CD4-positive, alpha-beta T cell treated with Interleukin-6 at 100 ng/mL for 8 hours (primary cell): ENCODE results near the gene LCAT.
"Not testable (repeated sequence)": the region's sequence is repeated elsewhere in the genome, so short reads cannot be mapped to it uniquely, and the experiment has no call there.

ENCODE experiments used
- DNase-seq: peaks from one replicate; pipeline ENCODE4 v3.0.0-alpha.2; 2020; ENCODE audit warnings: mixed read lengths, low spot score

Gene LCAT

DNA sequence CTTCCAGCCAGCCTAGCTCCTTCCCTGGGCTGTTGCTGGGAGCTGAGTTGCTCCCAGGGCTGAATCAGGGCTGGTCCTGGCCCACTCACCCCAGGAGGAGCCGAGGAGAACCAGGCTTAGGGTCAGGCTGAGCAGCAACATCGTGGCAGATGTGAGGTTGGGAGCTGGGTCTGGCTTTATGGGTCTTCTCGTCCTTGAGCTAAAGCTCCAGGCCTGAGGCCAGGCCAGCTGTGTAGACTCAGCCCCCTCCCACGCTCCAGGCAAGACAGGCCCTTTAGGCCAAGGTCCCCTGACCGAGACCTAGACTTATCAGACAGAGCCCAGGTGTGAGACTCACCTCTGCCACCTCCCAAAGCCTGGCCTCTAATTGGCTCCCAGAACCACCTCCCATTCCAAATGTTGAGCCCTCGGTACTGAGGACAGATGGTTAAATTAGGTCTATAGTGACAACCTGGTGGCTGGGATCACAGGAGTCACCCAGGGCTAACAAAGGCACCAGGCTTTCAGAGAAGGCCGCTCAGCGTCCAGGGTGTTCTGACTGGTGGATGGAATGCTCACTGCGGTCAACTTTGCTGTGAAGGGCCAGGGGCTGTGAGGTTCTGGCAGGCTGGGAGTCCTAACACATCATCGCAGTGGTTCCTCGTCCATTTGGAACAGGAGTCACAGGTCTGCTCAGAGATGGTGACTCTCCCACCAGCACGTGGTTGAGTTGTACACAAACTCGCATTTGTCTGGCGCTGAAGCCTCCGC is 12.0 kb downstream of the LCAT start, which contains the start of gene CTRL:
Gene CTRL, minus strand, starts transcription at position 151 of the 750 bp plus-strand sequence. Its CDS starts 10 bp downstream, at position 141.
- no peak for DNase-seq

DNA sequence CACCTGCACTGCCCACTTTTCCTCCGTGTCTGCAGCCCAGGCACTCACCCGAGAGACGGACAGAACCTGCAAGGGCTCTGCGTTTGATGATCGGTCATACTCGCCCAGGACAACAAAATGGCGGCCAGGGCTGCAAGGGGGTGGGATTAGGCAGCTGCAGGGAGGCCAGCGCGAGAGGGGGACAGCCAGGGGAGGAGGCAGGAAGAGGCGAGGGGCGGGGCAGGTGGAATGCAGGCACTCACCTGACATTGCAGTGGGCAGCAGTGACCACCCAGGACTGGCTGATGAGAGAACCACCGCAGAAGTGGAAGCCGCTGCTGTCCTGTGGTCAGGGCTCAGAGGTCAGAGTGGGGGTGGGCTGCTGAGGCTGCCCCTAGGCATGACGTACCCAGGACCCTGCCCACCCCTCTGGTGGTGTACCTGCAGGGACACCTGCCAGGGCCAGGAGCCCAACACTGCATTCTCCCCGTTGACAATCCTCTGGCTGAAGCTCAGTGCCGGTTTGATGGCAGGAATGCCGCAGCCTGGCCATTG is 13.2 kb downstream of the LCAT start:
- no peak for DNase-seq

DNA sequence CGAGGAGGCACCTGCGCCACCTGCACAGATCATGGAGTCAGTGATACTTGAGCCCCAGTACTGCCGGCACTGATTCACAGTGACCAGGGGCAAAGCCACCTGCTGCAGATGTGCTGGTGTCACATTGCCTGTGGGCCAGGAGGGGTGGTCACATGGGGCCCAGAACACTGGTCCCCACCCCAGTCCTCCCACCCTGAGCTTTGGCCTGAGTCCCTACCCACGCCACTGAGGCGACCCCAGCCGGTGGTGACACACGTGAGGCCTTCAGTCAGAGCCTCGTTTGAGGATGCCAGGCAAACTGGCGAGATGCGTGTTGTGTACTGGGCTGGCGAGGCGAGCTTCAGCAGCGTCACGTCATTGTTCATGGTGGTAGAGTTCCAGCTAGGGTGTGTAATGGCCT is 13.7 kb downstream of the LCAT start:
- DNase-seq: no peak

DNA sequence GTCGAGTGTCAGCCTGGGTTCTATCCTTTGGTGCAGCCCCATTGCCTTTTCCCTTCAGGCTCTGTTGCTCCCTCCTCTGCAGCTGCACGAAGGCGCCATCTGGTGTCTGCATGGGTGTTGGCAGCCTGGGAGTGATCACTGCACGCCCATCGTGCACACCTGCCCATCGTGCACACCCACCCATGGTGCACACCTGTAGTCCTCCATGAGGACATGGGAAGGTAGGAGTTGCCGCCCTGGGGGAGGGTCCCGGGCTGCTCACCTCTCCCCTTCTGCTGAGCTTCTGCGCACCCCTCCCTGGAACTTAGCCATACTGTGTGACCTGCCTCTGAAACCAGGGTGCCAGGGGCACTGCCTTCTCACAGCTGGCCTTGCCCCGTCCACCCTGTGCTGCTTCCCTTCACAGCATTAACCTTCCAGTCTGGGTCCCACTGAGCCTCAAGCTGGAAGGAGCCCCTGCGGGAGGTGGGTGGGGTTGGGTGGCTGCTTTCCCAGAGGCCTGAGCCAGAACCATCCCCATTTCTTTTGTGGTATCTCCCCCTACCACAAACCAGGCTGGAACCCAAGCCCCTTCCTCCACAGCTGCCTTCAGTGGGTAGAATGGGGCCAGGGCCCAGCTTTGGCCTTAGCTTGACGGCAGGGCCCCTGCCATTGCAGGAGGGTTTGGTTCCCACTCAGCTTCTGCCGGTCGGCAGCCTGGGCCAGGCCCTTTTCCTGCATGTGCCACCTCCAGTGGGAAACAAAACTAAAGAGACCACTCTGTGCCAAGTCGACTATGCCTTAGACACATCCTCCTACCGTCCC is 15.2 kb downstream of the LCAT start:
- peak; percentile 73 for DNase-seq

DNA sequence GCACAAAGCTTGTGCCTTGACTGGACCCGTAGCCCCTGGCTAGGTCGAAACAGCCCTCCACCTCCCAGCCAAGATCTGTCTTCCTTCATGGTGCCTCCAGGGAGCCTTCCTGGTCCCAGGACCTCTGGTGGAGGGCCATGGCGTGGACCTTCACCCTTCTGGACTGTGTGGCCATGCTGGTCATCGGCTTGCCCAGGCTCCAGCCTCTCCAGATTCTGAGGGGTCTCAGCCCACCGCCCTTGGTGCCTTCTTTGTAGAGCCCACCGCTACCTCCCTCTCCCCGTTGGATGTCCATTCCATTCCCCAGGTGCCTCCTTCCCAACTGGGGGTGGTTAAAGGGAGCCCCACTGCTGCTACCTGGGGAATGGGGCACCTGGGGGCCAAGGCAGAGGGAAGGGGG is 15.8 kb downstream of the LCAT start:
- DNase-seq: no peak

DNA sequence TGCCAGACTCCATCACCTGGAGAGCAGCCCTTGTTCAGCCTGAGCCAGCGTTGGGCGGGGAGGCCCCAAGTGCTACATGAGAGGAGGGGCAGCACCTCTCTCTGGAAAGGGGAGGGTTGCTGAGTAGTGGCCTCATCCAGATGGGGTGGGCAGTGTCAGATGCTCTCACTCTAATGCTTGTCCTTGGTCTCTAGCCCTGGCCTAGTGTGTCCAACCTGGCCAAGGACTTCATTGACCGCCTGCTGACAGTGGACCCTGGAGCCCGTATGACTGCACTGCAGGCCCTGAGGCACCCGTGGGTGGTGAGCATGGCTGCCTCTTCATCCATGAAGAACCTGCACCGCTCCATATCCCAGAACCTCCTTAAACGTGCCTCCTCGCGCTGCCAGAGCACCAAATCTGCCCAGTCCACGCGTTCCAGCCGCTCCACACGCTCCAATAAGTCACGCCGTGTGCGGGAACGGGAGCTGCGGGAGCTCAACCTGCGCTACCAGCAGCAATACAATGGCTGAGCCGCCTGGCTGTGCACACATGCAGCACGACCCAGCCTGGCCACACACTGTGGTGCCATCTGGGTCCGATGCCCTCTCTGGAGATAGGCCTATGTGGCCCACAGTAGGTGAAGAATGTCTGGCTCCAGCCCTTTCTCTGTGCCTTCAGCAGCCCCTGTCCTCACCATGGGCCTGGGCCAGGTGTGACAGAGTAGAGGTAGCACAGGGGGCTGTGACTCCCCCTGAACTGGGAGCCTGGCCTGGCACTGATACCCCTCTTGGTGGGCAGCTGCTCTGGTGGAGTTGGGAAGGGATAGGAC is 16.6 kb downstream of the LCAT start:
- no peak for DNase-seq

DNA sequence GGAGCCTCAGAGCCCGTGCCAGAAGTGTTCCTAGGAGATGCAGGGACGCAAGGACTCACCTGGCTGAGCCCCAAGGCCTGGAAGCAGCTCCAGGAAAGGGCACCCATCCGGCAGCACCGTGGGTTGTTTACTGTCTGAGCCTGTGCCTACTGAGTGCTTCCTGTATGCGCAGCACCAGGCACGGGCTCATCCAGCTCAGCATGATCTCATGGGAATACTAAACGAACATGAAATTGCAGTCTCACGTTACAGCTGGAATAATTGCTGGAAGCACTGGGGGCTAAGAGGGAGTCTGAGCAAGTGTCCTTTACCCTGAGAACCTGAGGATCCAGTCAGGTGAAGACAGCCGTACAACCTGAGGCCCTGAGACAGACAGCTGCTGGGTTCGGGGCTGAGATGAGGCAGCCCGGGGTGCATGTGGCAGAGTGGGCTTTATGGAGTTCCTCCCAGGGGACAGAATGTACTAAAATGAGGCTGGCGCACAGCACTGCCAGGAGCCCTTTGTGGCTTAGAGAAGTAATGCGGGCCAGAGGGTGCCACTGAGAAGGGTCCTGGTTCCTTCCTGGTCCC is 17.7 kb downstream of the LCAT start:
- DNase-seq: no peak

DNA sequence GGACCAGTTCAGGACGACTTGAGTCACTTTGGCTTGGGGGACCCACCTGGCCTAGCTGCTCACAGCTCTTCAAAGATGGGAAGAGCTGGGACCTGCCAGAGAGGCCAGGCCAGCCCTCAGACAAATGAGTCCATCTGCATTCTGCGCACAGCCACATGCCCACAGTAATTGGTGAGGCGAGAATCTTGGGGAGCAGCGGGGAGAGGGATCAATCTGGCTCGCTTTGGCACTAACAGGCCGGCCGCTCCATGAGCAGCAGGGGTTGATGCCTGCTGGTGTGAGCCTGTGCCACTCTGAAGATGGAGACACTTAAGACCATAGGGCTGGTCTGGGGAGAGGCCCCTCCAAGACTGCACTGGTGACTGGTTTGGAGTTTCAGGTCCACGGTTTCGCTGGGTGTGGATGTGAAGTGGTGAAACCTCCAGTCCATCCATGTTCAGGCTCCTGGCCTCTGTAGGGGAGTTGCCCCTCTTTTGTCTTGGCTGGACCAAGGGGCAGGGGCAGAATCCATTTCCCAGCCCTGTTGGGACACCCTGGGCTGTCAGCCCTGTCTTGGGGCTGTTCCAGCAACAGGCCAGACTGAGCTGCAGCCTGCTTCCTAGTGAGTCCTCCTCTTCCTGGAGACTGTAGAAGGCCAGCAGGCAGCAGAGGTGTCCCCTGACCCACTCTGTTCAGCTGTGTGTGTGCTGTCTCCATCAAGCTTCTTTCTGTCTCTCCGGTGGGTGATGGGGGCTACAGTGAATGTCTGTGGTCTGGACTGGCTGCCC is 19.6 kb downstream of the LCAT start:
- no peak for DNase-seq

DNA sequence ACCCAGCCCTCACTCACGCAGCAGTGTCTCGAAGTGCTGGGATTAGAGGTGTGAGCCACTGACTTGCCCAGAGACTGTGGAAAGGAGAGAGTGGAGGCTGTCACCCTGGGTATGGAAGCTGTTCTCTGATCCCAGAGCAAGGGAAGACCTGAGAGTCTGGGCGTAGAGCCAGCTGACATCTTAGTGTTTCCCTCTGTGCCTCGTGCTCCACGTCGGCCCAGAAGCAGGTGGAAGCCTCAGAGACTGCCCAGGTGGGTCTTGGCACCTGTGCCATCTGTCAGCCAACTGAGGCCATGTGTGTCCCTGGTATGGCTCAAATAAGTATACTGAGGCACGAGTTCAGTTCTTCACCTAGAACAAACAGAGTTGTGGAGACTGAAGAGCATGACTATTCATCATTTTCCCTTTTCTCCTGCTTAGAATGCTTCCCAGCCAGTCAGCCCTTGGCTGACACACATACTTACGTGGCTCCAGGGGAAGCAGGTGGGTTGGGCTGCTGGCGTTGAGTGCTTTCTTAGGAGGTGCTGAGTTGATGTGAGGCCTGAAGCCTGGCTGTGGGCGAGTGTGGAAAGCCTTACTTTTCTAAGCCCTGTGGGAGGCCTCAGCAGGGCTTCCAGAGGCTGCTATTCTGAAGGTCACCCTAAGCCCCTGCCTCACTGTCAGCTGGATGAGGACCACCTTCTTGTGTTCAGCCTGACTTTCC is 20.4 kb downstream of the LCAT start:
- no peak for DNase-seq

DNA sequence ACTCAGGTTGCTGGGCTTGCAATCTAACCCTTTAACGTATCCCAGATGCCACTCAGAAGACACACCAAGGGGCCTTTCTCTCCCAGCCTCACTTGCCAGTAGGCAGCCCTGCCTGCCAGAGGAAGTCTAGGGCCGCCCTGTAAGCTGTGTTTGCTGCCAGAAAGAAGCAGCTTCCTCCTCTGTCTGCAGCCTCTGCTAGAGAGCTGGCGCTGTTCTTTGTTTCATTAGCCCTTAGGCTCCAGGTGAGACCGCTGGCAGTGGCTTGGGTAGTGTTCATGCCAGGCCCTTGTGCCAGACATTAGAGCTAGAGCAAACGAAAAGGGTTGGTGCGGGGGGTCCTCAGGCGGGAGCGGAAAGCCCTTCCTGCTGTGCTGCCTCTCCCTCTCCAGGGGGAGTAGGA is 21.2 kb downstream of the LCAT start:
- no peak for DNase-seq

DNA sequence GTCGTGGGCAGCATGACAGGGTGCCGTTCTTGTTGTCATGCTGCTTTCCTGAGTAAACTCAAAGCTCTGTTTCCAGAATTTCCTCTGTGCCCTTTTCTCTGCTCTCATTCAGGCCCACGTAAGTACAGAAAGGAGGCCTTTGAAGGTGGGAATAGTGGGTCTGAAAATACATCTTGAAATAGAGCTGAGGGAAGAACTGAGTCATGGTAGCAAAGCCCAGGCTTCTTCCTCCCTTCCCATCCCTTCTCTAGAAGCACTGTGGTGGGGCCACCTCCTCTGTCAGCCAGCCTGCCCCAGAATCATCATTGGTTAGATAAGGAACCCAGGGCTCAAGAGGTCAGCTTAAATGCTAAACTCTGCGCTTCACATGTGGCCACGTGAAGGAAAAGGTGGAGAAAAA is 21.7 kb downstream of the LCAT start:
- DNase-seq: no peak

DNA sequence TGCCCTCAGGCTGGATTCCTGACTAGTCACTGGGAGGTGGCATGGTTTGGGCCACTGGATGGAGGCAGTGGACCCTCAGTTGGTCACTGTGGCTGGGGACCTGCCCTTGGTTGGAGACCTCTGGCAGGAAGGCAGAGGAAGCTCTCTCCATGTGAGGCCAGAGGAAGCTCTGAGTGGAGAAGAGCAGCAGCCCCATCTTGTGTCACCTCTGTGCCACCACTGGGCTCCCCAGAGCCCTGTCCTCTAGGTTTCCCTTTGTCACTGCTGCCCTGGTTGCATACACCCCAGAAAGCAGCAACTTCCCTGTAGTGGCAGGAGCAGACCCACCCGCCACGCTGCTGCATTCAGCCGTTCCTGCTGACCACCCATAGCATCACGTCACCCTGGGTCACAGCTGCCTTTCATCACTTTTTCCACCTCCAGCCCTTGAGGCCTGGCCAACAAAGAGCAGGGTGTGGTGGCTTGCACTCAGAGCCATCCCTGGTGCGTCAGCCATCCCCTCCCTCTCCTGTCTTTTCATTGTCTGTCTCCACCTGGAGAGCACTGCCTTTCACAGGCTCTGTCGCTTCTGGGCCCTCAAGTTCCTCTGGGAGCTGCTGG is 24.2 kb downstream of the LCAT start:
- no peak for DNase-seq

DNA sequence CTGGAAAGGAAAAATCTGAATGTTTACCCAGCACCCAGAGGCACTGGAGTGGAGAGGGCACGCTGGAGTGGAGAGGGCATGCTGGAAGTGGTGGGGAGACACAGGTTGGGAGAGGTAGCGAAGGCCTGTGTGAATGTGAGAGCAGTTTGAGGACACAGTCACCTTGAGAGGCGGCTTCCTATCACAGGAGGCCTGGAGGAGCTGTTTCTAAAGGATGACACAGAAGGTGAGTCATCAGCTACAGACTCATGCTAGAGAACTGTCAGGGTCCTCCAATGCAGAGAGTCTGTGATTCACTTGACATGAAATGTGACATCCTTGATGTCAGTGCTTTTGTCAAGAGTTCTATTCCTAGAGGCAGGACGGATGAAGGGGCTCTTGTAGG is 26.1 kb downstream of the LCAT start:
- no peak for DNase-seq

DNA sequence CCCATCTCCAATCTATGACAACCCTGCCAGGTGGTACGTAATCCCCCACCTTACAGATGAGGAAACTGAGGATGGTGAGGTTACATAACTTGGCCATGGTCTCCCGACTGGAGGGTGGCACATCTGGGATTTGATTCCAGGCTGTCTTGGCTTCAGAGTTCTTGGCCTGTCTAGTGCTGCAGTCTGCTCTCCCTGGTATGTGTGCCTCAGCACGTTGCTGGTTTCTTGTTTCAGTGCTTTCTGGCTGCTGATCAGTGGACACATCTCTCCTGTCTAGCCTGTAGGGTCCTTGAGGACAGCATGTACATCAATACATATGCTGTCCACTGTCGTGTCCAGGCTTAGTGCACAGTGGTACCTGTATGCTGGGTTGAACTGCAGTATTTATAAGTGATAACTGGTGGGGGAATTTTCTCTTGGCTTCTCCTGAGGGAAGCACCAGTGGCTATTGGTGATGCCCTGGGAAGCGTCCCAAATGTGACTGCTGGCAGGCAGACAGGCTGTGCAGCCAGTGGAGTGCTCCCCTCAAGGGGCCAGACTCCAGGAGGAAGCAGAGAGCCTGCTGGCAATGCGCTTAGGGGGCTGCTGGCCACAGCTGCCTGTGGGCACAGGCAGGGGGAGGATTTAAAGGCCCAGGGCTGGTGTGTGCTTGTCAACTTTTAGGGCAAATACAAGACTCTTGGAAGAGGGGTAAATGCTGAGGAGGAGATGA is 26.6 kb downstream of the LCAT start:
- DNase-seq: no peak

DNA sequence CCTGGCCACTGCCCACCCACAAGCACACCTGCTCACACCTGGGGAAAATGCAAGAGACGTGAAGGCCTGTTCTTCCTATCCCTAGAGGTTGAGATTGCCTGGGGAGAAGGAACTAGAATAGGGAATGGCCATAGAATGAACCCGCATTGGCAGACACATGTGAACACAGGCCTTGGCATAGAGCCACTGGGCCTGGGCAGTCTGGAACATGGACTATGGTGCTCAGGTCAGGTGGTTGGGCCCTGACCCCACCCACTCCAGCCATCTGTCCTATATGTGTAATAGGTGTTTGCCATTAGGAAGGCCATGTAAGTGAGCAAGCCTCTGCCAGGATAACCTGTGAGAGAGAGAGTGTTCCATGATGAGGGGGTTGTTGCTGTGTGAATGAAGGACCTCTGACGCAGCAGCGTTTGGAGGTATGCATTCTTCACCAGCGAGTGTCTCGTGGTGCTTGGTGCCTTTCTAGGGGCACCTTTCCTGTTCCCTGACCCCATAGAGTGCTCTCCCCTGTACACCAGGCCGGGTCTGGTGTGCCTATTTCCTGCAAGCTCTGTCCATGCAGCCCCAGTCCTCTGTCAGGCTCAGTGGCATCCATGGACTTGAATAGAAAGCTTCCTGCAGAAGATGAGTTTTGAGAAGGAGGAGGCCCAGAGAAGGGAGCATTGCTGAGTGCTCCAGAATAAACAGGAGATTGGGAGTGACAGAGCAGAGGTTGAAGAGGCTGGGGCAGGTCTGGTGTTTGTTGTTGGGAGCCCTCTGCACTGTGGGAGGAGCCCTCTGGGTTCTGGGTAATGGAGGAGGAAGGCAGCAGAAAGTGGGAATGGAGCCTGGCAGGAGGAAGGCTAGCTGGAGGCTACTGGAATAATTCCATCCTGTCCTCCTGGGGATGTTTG is 27.8 kb downstream of the LCAT start:
- no peak for DNase-seq

DNA sequence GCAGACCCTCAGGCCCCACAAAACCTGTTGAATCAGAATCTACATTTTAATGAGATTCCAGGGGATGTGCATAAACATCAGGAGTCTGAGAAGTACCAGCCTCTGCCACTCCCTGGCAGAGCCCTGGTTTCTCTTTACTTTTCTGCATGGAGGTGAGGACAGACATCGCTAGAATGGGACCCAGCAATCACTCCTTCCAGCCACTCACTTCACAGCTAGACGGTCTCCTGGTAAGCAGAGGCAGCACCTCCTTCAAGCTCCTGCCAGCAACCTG is 28.5 kb downstream of the LCAT start:
- DNase-seq: not testable (repeated sequence)

DNA sequence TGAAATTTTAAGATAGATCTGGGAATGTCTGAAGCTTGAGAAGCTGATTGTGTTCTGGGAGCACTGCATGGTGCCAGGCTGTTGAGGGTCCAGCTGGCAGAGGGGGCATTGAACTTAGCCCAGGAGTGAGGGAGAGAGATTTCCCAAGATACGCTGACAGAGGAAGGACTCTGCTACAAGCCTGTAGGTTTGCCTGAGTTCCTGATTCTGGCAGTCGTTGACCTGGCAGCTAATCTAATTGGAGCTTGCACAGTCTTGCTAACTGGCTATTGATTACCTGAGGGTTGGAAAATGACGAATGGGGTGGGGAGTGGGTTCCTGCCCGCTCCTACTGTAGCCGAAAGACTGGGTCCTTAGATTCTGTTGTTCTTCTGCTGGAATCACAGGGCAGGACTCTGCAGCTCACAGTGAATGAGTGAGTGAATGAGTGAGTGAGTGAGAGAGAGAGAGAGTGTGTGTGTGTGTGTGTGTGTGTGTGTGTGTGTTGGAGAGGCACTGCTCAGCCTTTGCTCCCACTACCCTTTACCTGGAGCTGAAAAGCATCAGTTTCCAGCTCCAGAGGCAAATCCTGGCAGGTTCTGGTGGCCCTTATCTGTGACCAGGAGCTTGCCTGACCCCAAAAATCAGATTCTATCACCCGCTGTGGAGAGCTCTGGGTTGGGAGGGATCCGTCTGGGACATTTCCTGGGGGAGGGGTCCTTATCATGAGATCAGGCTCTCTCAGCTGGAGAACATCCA is 29.0 kb downstream of the LCAT start:
- DNase-seq: no peak

DNA sequence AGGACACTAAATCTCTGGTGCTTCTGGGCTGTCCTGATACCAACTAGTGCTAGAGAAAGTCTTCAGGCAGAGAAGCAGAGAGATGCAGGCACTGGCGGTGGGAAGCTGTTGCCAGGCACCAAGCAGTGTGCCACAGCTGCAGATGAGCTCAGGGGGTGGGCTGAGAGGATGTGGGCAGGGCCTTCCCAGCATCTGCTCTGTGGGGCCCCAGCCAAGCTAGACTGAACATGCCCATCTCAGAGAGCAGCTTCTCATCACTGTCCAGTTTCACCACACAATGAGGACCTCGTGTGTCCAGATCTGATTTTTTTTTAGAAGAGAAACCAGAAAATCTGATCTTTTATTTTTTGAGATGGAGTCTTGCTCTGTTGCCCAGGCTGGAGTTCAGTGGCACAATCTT is 33.8 kb downstream of the LCAT start:
- no peak for DNase-seq
